H1 (cell line): ENCODE results near the gene CXCR5. TPM values are rescaled to one million over a fixed set of nuclear protein-coding genes. Genes with fewer than 3 reads are reported as not detected.
A peak's percentile ranks its signal among the peaks of the same experiment; 100 is the strongest.

Experiments
- CTCF ChIA-PET: fragments of 300-600 bp; sonication (Branson Sonifier 250); formaldehyde crosslinking; loops from one replicate; lab custom pipeline; 2021; ENCODE audit not compliant: partially characterized antibody; lab: Charles Lee
- POLR2A ChIA-PET: fragments of 300-600 bp; sonication (Branson Sonifier 250); formaldehyde crosslinking; loops from one replicate; lab custom pipeline; 2021; ENCODE audit warnings: inconsistent platforms; ENCODE audit not compliant: partially characterized antibody; lab: Charles Lee
- DNase-seq, 2 experiments: peaks; one replicate each; pipeline versions ENCODE4 v3.0.0 to v3.0.0-alpha.2; 2010 to 2022; ENCODE audit warnings: low spot score in 2 of 2, low read depth in 1 of 2, mixed read lengths in 1 of 2
- FAIRE-seq: peaks from 2 replicates; lab custom pipeline; 2011; peaks lifted over from hg19 to GRCh38; lab: Jason Lieb, UNC
- H2AFZ ChIP-seq: 2 replicates; pipeline ENCODE4 v1.8.1; 2012; ENCODE audit warnings: low read length, inconsistent platforms
- H2AK5ac ChIP-seq: 2 replicates; pipeline ENCODE4 v1.6.1; 2013; ENCODE audit warnings: low read depth, low read length
- H2BK120ac ChIP-seq: replicated peaks from 2 replicates; pipeline ENCODE3; 2013; ENCODE audit warnings: low read depth, low read length, inconsistent platforms
- H2BK12ac ChIP-seq: 2 replicates; pipeline ENCODE4 v1.6.1; 2013; ENCODE audit warnings: low read depth, low read length
- H2BK15ac ChIP-seq: 2 replicates; pipeline ENCODE4 v1.6.1; 2013; ENCODE audit warnings: low read length
- H2BK20ac ChIP-seq: 2 replicates; pipeline ENCODE4 v1.6.1; 2013; ENCODE audit warnings: low read length
- H2BK5ac ChIP-seq: 2 replicates; pipeline ENCODE4 v1.6.1; 2013; ENCODE audit warnings: low read depth, low read length
- H3K14ac ChIP-seq: 2 replicates; pipeline ENCODE4 v1.6.1; 2013; ENCODE audit warnings: inconsistent platforms; ENCODE audit not compliant: insufficient read length
- H3K18ac ChIP-seq: 2 replicates; pipeline ENCODE4 v1.6.1; 2013; ENCODE audit warnings: low read length; ENCODE audit errors: extremely low read depth
- H3K23ac ChIP-seq: 2 replicates; pipeline ENCODE4 v1.6.1; 2013; ENCODE audit warnings: inconsistent platforms; ENCODE audit not compliant: insufficient read length
- H3K23me2 ChIP-seq: 2 replicates; pipeline ENCODE4 v1.6.1; 2013; ENCODE audit warnings: low read depth, low read length
- H3K27ac ChIP-seq: 2 replicates; pipeline ENCODE4 v1.6.1; 2011; ENCODE audit warnings: low read depth, low read length, inconsistent platforms
- H3K27me3 ChIP-seq, 4 experiments: replicated peaks in 1 of 4; 1 replicate in 1 of 4; 2 replicates in 3 of 4; pipeline versions ENCODE4 v1.6.1 to v1.8.1; 2011 to 2013; ENCODE audit warnings: low read length in 3 of 4, mild to moderate bottlenecking in 3 of 4, inconsistent platforms in 2 of 4, mixed read lengths in 2 of 4, moderate library complexity in 1 of 4; ENCODE audit not compliant: control insufficient read depth in 3 of 4, insufficient read depth in 3 of 4; ENCODE audit errors: extremely low read depth in 1 of 4
- H3K36me3 ChIP-seq, 4 experiments: 2 replicates each; pipeline versions ENCODE4 v1.6.1 to v1.8.1; 2011 to 2013; ENCODE audit warnings: mild to moderate bottlenecking in 4 of 4, low read length in 3 of 4, moderate library complexity in 2 of 4, control low read depth in 1 of 4, inconsistent platforms in 1 of 4; ENCODE audit not compliant: insufficient read depth in 4 of 4, control insufficient read depth in 2 of 4
- H3K4ac ChIP-seq: replicated peaks from 2 replicates; pipeline ENCODE3; 2013; ENCODE audit warnings: low read length, low read depth, mixed read lengths, inconsistent platforms; ENCODE audit not compliant: insufficient read length
- H3K4me1 ChIP-seq, 4 experiments: replicated peaks in 1 of 4; 1 replicate in 1 of 4; 2 replicates in 3 of 4; pipeline versions ENCODE4 v1.6.1 to v1.8.1; 2011 to 2013; ENCODE audit warnings: low read length in 3 of 4, inconsistent platforms in 2 of 4, mixed read lengths in 1 of 4; ENCODE audit not compliant: insufficient read depth in 4 of 4, control insufficient read depth in 3 of 4
- H3K4me2 ChIP-seq, 2 experiments: 2 replicates each; pipeline versions ENCODE4 v1.6.1 to v1.8.1; 2011 to 2013; ENCODE audit warnings: low read depth in 2 of 2, low read length in 2 of 2, control low read depth in 1 of 2, inconsistent platforms in 1 of 2, mild to moderate bottlenecking in 1 of 2; ENCODE audit not compliant: insufficient read depth in 1 of 2
- H3K4me3 ChIP-seq, 4 experiments: fragments of 200-600, 300-600 bp in 1 of 4; sonication (generic), shearing (Covaris generic), sonication (Bioruptor Twin) in 1 of 4; 2 replicates each; pipeline versions ENCODE4 v1.5.1 to v1.8.1; 2011 to 2016; ENCODE audit warnings: low read length in 4 of 4, low read depth in 3 of 4, control low read depth in 2 of 4, inconsistent platforms in 2 of 4, mild to moderate bottlenecking in 2 of 4, mixed read lengths in 1 of 4, moderate library complexity in 1 of 4; ENCODE audit not compliant: insufficient read depth in 2 of 4; ENCODE audit errors: extremely low read depth in 1 of 4
- H3K56ac ChIP-seq: replicated peaks from 2 replicates; pipeline ENCODE3; 2013; ENCODE audit warnings: low read depth, mild to moderate bottlenecking, mixed read lengths, low read length, inconsistent platforms; ENCODE audit not compliant: insufficient read length
- H3K79me1 ChIP-seq: 2 replicates; pipeline ENCODE4 v1.6.1; 2013; ENCODE audit warnings: low read depth, low read length, control low read depth
- H3K79me2 ChIP-seq, 2 experiments: 2 replicates each; pipeline versions ENCODE4 v1.6.1 to v1.8.1; 2012 to 2013; ENCODE audit warnings: low read length in 2 of 2, mild to moderate bottlenecking in 2 of 2, inconsistent platforms in 1 of 2; ENCODE audit not compliant: insufficient read depth in 2 of 2, control insufficient read depth in 1 of 2
- H3K9ac ChIP-seq, 4 experiments: replicated peaks in 1 of 4; 1 replicate in 1 of 4; 2 replicates in 3 of 4; pipeline versions ENCODE4 v1.6.1 to v1.8.1; 2011 to 2013; ENCODE audit warnings: low read depth in 3 of 4, low read length in 3 of 4, control low read depth in 2 of 4, mild to moderate bottlenecking in 2 of 4, moderate library complexity in 2 of 4, inconsistent platforms in 1 of 4; ENCODE audit errors: extremely low read depth in 1 of 4
- H3K9me3 ChIP-seq, 2 experiments: 2 replicates each; pipeline versions ENCODE4 v1.6.1 to v1.8.1; 2012 to 2013; ENCODE audit warnings: mild to moderate bottlenecking in 2 of 2, moderate library complexity in 2 of 2, control low read depth in 1 of 2, inconsistent platforms in 1 of 2, low read depth in 1 of 2, low read length in 1 of 2, mixed read lengths in 1 of 2; ENCODE audit not compliant: insufficient read depth in 2 of 2
- H4K20me1 ChIP-seq, 2 experiments: replicated peaks in 1 of 2; 2 replicates each; pipeline versions ENCODE3 to v1.8.1; 2011 to 2013; ENCODE audit warnings: inconsistent platforms in 2 of 2, low read length in 2 of 2, mild to moderate bottlenecking in 1 of 2; ENCODE audit not compliant: insufficient read depth in 2 of 2, control insufficient read depth in 1 of 2
- H4K5ac ChIP-seq: 2 replicates; pipeline ENCODE4 v1.6.1; 2013; ENCODE audit warnings: low read length, low read depth, mixed read lengths, inconsistent platforms; ENCODE audit not compliant: insufficient read length
- H4K8ac ChIP-seq: 2 replicates; pipeline ENCODE4 v1.8.0; 2013; ENCODE audit warnings: mild to moderate bottlenecking, moderate library complexity, low read length, inconsistent platforms; ENCODE audit not compliant: insufficient read depth; ENCODE audit errors: extremely low read depth
- H4K91ac ChIP-seq: replicated peaks from 2 replicates; pipeline ENCODE3; 2013; ENCODE audit warnings: low read length, mixed read lengths, inconsistent platforms; ENCODE audit not compliant: insufficient read length
- ASH2L ChIP-seq: fragments of 200-600, 300-600 bp; sonication (generic); IDR thresholded peaks from one replicate; pipeline ENCODE4 v1.7.1; 2017; ENCODE audit warnings: low read length
- JUN ChIP-seq: IDR thresholded peaks from 2 replicates; pipeline ENCODE4 v1.6.1; 2011; ENCODE audit warnings: low read depth, mild to moderate bottlenecking, improper control_type of control experiment, low read length
- JUND ChIP-seq: IDR thresholded peaks from 2 replicates; pipeline ENCODE4 v1.6.1; 2011; ENCODE audit warnings: mild to moderate bottlenecking, improper control_type of control experiment, low read length
- PHF8 ChIP-seq: fragments of 200-600 bp; sonication (generic); conservative IDR thresholded peaks from 2 replicates; pipeline ENCODE4 v1.7.1; 2012; ENCODE audit warnings: low read depth, mild to moderate bottlenecking, inconsistent platforms, low read length, moderate library complexity
- WGBS, 2 experiments: shearing (Covaris generic) in 1 of 2; methylation state at CpG; one replicate each; pipeline versions ENCODE4 v1.1.6 to v1.1.7; 2013 to 2015; ENCODE audit warnings: low lambda C conversion rate in 2 of 2, mixed read lengths in 2 of 2, inconsistent platforms in 1 of 2, low coverage in 1 of 2, missing lambda C conversion rate in 1 of 2; ENCODE audit not compliant: insufficient replicate concordance in 2 of 2, insufficient coverage in 1 of 2, insufficient read length in 1 of 2; ENCODE audit errors: extremely low coverage in 1 of 2, missing lambda C conversion rate in 1 of 2; 5-methylcytosine and 5-hydroxymethylcytosine counted together
- polyA plus RNA-seq, 7 experiments: library from polyadenylated mRNA; depleted of rRNA in 3 of 7; stranded (reverse) in 5 of 7; unstranded in 2 of 7; fragments of >200 nt in 5 of 7; fragments of 200-250 nt in 2 of 7; gene quantifications; 1 replicate in 5 of 7; 2 replicates in 1 of 7; 4 replicates in 1 of 7; pipeline versions ENCODE4 v1.2.1 to v1.2.3, GENCODE V29; 2011 to 2013; ENCODE audit warnings: missing spikeins in 2 of 7, mixed read lengths in 2 of 7
- total RNA-seq: library from RNA; stranded (reverse); fragmentation: NEBNext Ultra II Directional; extraction: Animal tissue kit (Norgen Biotek cat#: 25700); gene quantifications from 2 replicates; pipeline ENCODE4 v1.2.1, GENCODE V29; 2021
- TF ChIP-seq, protein P1 (sequence below): IDR thresholded peaks from 2 replicates; pipeline ENCODE4 v1.6.1; 2012; ENCODE audit warnings: low read length, inconsistent platforms

The CXCR5 gene
- total and polyA plus RNA-seq, 2 of the 8 experiments (the other 6 are each of a cell fraction or from before 2014, with no cell fraction given), result not detected

DNA sequence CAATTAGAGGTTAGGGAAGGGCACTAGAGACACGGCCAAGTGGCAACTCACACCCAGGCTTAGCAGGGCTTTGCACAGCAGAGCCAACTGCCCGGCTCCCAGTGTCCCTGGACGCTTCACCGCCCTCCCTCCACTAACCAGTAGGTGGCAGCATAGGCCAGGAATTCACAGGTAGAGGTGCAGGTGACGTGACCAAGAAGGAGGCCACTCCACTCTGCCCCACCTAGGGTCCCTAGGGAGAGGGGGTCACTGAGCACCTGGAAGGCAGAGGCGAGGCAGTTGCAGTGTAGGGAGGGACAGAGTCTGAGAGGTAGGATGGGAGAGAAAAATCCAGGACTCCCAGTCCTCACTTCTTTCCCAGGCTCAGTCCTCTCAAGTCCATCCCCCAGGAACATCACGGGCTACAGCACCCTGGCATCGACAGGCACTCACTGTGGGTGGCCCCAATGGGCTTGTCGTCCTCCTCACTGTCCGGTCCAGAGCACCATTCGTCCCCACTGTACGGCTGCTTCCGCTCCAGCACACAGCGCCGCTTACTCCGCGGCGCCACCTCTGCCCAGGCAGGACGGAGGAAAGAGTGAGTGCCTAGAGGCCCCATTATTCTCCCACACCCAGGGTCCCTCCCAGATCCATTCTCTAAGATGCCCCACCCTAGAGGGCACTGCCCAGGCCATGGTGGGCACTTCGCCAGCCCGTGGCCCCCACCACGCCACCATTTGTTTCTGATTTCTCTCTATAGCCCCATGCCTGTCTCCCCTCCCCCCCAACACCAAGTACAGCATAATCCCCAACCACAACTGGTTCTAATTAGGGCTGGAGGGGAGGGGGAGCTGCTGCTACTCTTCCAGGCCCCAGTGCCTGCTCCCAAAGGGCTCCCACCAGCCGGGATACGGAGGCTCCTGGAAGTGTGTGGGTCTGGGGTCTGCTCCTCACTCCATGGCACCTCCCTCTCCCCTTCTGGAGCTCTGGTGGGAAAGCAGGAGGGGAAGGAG is 23.7 kb downstream of the CXCR5 start:
- FAIRE-seq (peak; percentile 84), DNase-seq (peak in 1 of 2 experiments; percentile 97)
- no peak overlapping the region for H3K56ac ChIP-seq
- peaks cover 11 to 32% (median 26%) of the 10 kb centered on the region in 4 experiments for H3K36me3 ChIP-seq
- H3K4ac ChIP-seq, result no peak overlapping the region
- peak overlapping the region; percentile 86 for H4K91ac ChIP-seq
- peak overlapping the region; percentile 90; the same call in 1 of the 2 replicates for H2BK20ac ChIP-seq
- H3K14ac ChIP-seq, result no peak overlapping the region
- H3K4me2 ChIP-seq, result peak overlapping the region; percentile 67 to 92
- peak overlapping the region; percentile 92 for H2AK5ac ChIP-seq
- ChIA-PET CTCF (interaction anchor here (0.6 to 3.6 kb wide), 20 partner anchors 12 to 219 kb away, joined by 3 to 23 read pairs (median 4); partner anchors contain the start of genes DDX6 and UPK2), POLR2A (interaction anchor here (0.6 to 10.7 kb wide), 6 partner anchors 9 to 116 kb away, joined by 3 to 101 read pairs (median 7); partner anchors contain the start of gene DDX6)
- 28% methylated on average over 22 of the region's 24 CpGs; no CpG with 5 or more reads in 1 of the 2 experiments for WGBS, 2 experiments
- peak overlapping the region in 2 of 4 experiments; percentile 35 to 57; a peak in 4 of 7 replicates for H3K9ac ChIP-seq
- H3K27ac ChIP-seq, result peak overlapping the region; percentile 46; the same call in 1 of the 2 replicates
- peak overlapping the region in 3 of 4 experiments; percentile 12 to 38 (median 15); a peak in 4 of 8 replicates for H3K4me3 ChIP-seq
- peak overlapping the region; percentile 91 for H3K18ac ChIP-seq
- H4K8ac ChIP-seq, result peak overlapping the region; percentile 68; the same call in 1 of the 2 replicates
- no peak overlapping the region for H3K23ac ChIP-seq
- peak overlapping the region; percentile 95; the same call in 1 of the 2 replicates for H2BK15ac ChIP-seq
- H4K20me1 ChIP-seq, result peaks cover 2 to 16% of the 10 kb centered on the region in 2 experiments
- no peaks in the 10 kb centered on the region for H3K9me3 ChIP-seq
- H3K79me1 ChIP-seq, result peaks cover 7% of the 10 kb centered on the region; the same call in 1 of the 2 replicates
- H2BK5ac ChIP-seq, result peak overlapping the region; percentile 76
- peak overlapping the region; percentile 7 for H4K5ac ChIP-seq
- H3K79me2 ChIP-seq, result peaks cover 4 to 64% of the 10 kb centered on the region in 2 experiments
- H3K4me1 ChIP-seq, result peaks cover 4 to 39% (median 31%) of the 10 kb centered on the region in 4 experiments
- H2BK12ac ChIP-seq, result peak overlapping the region; percentile 85
- no peak overlapping the region for H2BK120ac ChIP-seq
- H2AFZ ChIP-seq, result no peak overlapping the region
- H3K27me3 ChIP-seq, result no peaks in the 10 kb centered on the region
- H3K23me2 ChIP-seq, result peaks cover 19% of the 10 kb centered on the region
- TF ChIP-seq JUND (no peak), PHF8 (0 out of 2 replicates have a peak, but pooled peaks have one; percentile 25), ASH2L (peak; percentile 46), JUN (0 out of 2 replicates have a peak, but pooled peaks have one; percentile 15)
- TF ChIP-seq, protein P1, sequence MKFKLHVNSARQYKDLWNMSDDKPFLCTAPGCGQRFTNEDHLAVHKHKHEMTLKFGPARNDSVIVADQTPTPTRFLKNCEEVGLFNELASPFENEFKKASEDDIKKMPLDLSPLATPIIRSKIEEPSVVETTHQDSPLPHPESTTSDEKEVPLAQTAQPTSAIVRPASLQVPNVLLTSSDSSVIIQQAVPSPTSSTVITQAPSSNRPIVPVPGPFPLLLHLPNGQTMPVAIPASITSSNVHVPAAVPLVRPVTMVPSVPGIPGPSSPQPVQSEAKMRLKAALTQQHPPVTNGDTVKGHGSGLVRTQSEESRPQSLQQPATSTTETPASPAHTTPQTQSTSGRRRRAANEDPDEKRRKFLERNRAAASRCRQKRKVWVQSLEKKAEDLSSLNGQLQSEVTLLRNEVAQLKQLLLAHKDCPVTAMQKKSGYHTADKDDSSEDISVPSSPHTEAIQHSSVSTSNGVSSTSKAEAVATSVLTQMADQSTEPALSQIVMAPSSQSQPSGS, result peak; percentile 93
